Loucy (cell line): ENCODE results near the gene ENTPD2.

ENCODE experiments used
- H2AFZ ChIP-seq: fragments of 200-600 bp; sonication (generic); 2 replicates; pipeline ENCODE4 v1.6.0; 2016; ENCODE audit warnings: antibody characterized with exemption, mild to moderate bottlenecking, low read length, moderate library complexity
- H3F3A ChIP-seq: fragments of 200-600 bp; 2 replicates; pipeline ENCODE4 v1.6.0; 2016; ENCODE audit warnings: antibody characterized with exemption, low read depth, mild to moderate bottlenecking
- H3K27me3 ChIP-seq: fragments of 200-600 bp; sonication (generic); 2 replicates; pipeline ENCODE4 v1.6.1; 2014; ENCODE audit warnings: low read length, mild to moderate bottlenecking; ENCODE audit not compliant: insufficient read depth, poor library complexity, severe bottlenecking
- H3K36me3 ChIP-seq: fragments of 200-600 bp; sonication (generic); 2 replicates; pipeline ENCODE4 v1.6.1; 2016; ENCODE audit warnings: low read length; ENCODE audit not compliant: insufficient read depth
- H3K4me1 ChIP-seq: fragments of 200-600 bp; sonication (generic); 2 replicates; pipeline ENCODE4 v1.5.1; 2014; ENCODE audit warnings: low read length, mild to moderate bottlenecking; ENCODE audit not compliant: insufficient read depth, poor library complexity, severe bottlenecking
- H3K4me2 ChIP-seq: fragments of 200-600 bp; sonication (generic); 2 replicates; pipeline ENCODE4 v1.6.0; 2014; ENCODE audit warnings: antibody characterized with exemption, low read length, low read depth, mild to moderate bottlenecking; ENCODE audit not compliant: poor library complexity, severe bottlenecking
- H3K4me3 ChIP-seq: fragments of 200-600 bp; sonication (generic); 2 replicates; pipeline ENCODE4 v1.5.1; 2014; ENCODE audit warnings: low read length, mild to moderate bottlenecking, mixed read lengths; ENCODE audit not compliant: poor library complexity, severe bottlenecking
- H3K79me2 ChIP-seq: fragments of 200-600 bp; sonication (generic); 2 replicates; pipeline ENCODE4 v1.6.1; 2014; ENCODE audit warnings: low read length; ENCODE audit not compliant: insufficient read depth
- H3K9ac ChIP-seq: fragments of 200-600 bp; sonication (generic); 2 replicates; pipeline ENCODE4 v1.6.0; 2014; ENCODE audit warnings: mild to moderate bottlenecking, low read depth, low read length, moderate library complexity; ENCODE audit not compliant: poor library complexity, severe bottlenecking
- H3K9me2 ChIP-seq: fragments of 200-600 bp; sonication (generic); replicated peaks from 2 replicates; pipeline ENCODE4 v1.6.1; 2016; ENCODE audit warnings: low read depth, low read length, mixed read lengths
- H3K9me3 ChIP-seq: fragments of 200-600 bp; sonication (generic); 2 replicates; pipeline ENCODE4 v1.6.1; 2014; ENCODE audit warnings: mild to moderate bottlenecking, antibody characterized with exemption, low read length, low read depth; ENCODE audit not compliant: insufficient read depth
- H4K20me1 ChIP-seq: fragments of 200-600 bp; sonication (generic); 2 replicates; pipeline ENCODE4 v1.6.0; 2014; ENCODE audit warnings: antibody characterized with exemption, low read length, mild to moderate bottlenecking; ENCODE audit not compliant: insufficient read depth, poor library complexity, severe bottlenecking
- EZH2phosphoT487 ChIP-seq: fragments of 200-600 bp; IDR thresholded peaks from 2 replicates; pipeline ENCODE4 v1.6.1; 2018; ENCODE audit warnings: antibody characterized with exemption, mild to moderate bottlenecking, moderate library complexity, borderline replicate concordance
- TF ChIP-seq, protein P1 (sequence below): fragments of 200-600 bp; sonication (generic); conservative IDR thresholded peaks from 2 replicates; pipeline ENCODE4 v1.5.1; 2014; ENCODE audit warnings: mild to moderate bottlenecking, antibody characterized with exemption, low read length

Gene ENTPD2

DNA sequence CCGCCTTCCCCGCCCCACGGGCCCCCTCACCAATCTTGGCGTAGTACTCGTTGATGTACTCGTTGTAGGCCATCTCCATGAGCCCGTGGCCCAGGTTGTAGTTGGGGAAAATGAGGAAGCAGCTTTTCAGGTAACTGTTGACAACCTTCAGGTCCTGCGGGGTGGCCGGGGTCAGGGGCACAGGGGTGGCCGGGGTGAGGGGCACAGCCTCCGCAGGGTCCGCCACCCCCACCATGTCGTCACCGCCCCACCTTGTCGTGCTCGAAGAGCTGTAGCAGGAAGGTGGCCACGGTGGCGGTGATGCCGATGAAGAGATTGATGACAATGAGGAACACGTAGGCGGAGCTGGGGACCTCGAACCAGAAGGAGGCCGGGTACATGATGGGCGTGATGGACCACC lies 42.7 kb downstream of the ENTPD2 start:
- no peaks in the 10 kb centered on the region; the same call in 1 of the 2 replicates for H3K36me3 ChIP-seq
- no peak for TF ChIP-seq EZH2phosphoT487
- TF ChIP-seq, protein P1, sequence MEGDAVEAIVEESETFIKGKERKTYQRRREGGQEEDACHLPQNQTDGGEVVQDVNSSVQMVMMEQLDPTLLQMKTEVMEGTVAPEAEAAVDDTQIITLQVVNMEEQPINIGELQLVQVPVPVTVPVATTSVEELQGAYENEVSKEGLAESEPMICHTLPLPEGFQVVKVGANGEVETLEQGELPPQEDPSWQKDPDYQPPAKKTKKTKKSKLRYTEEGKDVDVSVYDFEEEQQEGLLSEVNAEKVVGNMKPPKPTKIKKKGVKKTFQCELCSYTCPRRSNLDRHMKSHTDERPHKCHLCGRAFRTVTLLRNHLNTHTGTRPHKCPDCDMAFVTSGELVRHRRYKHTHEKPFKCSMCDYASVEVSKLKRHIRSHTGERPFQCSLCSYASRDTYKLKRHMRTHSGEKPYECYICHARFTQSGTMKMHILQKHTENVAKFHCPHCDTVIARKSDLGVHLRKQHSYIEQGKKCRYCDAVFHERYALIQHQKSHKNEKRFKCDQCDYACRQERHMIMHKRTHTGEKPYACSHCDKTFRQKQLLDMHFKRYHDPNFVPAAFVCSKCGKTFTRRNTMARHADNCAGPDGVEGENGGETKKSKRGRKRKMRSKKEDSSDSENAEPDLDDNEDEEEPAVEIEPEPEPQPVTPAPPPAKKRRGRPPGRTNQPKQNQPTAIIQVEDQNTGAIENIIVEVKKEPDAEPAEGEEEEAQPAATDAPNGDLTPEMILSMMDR: no peak

DNA sequence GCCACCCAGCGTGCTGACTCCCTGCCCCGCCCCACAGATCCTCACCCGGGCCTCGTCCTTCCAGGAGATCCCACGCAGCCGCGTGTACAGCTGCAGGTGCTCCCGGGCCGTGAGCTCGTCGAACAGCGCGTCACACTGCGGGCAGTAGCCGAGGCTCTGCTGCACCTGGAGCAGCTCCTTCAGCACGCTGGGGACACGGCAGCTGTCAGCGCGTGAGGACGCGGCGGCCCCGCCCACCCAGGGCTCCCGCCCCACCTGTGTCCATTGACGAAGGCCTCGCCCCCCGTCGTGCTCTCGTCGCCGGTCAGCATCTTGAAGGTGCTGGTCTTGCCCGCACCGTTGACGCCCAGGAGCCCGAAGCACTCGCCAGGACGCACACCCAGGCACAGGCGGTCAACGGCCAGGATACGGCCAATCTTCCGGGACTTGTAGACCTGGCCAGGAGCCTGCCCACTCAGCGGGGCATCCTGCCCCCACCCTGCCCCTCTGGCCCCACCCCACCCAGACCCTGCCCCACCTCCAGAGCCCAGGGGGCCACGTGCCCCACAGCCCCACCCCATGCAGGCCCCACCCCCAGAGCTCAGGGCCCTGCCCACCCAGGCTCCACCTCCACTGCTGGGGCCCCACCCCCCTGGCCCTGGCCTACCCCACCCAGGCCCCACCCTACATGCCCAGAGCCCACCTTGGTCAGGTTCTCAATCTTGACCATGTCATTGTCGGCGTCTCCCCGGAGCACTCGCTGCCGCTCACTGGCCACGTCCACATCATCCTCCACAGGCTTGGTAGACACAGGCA lies 43.7 kb downstream of the ENTPD2 start:
- Histone ChIP-seq H2AFZ (no peak overlapping the region), H3F3A (no peaks in the 10 kb centered on the region), H3K79me2 (no peaks in the 10 kb centered on the region), H3K4me2 (no peak overlapping the region), H3K9me2 (no peaks in the 10 kb centered on the region), H3K4me1 (no peaks in the 10 kb centered on the region), H3K4me3 (no peak overlapping the region), H4K20me1 (no peaks in the 10 kb centered on the region), H3K36me3 (no peaks in the 10 kb centered on the region), H3K27me3 (no peaks in the 10 kb centered on the region), H3K9ac (no peak overlapping the region), H3K9me3 (no peaks in the 10 kb centered on the region)
- TF ChIP-seq, protein P1: no peak
- no peak for TF ChIP-seq EZH2phosphoT487

More for the DNA sequence above, 42.7 kb downstream of the ENTPD2 start:
- no peak overlapping the region for H3K4me3 ChIP-seq
- no peaks in the 10 kb centered on the region for H3F3A ChIP-seq
- no peaks in the 10 kb centered on the region for H4K20me1 ChIP-seq
- no peak overlapping the region for H2AFZ ChIP-seq
- H3K9ac ChIP-seq: no peak overlapping the region
- no peaks in the 10 kb centered on the region for H3K9me2 ChIP-seq
- no peaks in the 10 kb centered on the region for H3K79me2 ChIP-seq
- H3K4me2 ChIP-seq: no peak overlapping the region
- no peaks in the 10 kb centered on the region for H3K9me3 ChIP-seq
- H3K4me1 ChIP-seq: no peaks in the 10 kb centered on the region
- no peaks in the 10 kb centered on the region for H3K27me3 ChIP-seq

DNA sequence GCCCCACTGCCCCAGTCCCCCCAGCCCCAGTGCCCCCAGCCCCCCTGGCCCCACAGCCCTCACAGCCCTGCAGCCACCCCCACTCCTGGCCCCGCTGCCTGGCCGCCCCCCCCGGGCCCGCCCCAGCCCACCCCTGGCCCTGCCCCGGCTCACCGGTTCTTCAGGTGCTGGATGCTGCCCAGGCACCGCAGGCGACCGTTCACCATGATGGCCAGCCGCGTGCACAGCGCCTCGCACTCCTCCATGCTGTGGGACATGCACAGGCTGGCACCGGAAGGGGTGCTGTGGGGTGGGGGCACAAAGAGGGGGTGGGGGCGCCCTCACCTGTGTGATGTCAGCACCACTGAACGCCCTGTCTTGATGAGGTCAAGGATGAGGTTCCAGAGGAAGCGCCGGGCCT lies 44.6 kb downstream of the ENTPD2 start:
- Histone ChIP-seq H3F3A (no peaks in the 10 kb centered on the region), H3K36me3 (no peaks in the 10 kb centered on the region)

More for the DNA sequence above, 44.6 kb downstream of the ENTPD2 start:
- Histone ChIP-seq H4K20me1 (no peaks in the 10 kb centered on the region), H3K4me1 (no peaks in the 10 kb centered on the region), H3K4me2 (no peak overlapping the region), H3K9me2 (no peaks in the 10 kb centered on the region), H2AFZ (no peak overlapping the region), H3K4me3 (no peak overlapping the region), H3K27me3 (no peaks in the 10 kb centered on the region), H3K9ac (no peak overlapping the region), H3K9me3 (no peaks in the 10 kb centered on the region), H3K79me2 (no peaks in the 10 kb centered on the region)
- no peak for TF ChIP-seq EZH2phosphoT487
- TF ChIP-seq, protein P1: no peak
